RKO (cell line): ENCODE data around the gene AARSD1.
"Not testable (repeated sequence)": the region's sequence is repeated elsewhere in the genome, so short reads cannot be mapped to it uniquely, and the experiment has no call there.

Experiments
- DNase-seq: peaks from one replicate; pipeline ENCODE4 v3.0.0-alpha.2; 2016; ENCODE audit warnings: low spot score

The AARSD1 gene

GRCh38 chr17:42980766-42981397 lies 16.6 kb upstream of the AARSD1 start:
- DNase-seq = peak; percentile 75

- DNase-seq = peak; percentile 87
These were observed 16.1 kb upstream of the AARSD1 start, which contains the start of gene RUNDC1 for GRCh38 chr17:42980274-42980765. Gene RUNDC1 (plus strand): TSS chr17:42980565. CDS start chr17:42980577, 12 bp downstream.

- DNase-seq = peak; percentile 75
These were observed 15.4 kb upstream of the AARSD1 start, which contains the start of gene PTGES3L for GRCh38 chr17:42979511-42980273. Gene PTGES3L (minus strand): TSS chr17:42980080. CDS start chr17:42980053, 27 bp downstream.

- not testable (repeated sequence) for DNase-seq
These were observed 11.4 kb upstream of the AARSD1 start for GRCh38 chr17:42975701-42976100.

GRCh38 chr17:42975265-42975664 lies 11.0 kb upstream of the AARSD1 start:
- DNase-seq = no peak

- DNase-seq = not testable (repeated sequence)
These were observed 9.1 kb upstream of the AARSD1 start for GRCh38 chr17:42973323-42973722.

- no peak for DNase-seq
These were observed 7.3 kb upstream of the AARSD1 start for GRCh38 chr17:42971589-42971988.

GRCh38 chr17:42969001-42969581 lies 4.8 kb upstream of the AARSD1 start:
- no peak for DNase-seq

GRCh38 chr17:42967925-42968324 lies 3.7 kb upstream of the AARSD1 start:
- DNase-seq = no peak

- DNase-seq = no peak
These were observed 10.6 kb downstream of the AARSD1 start for GRCh38 chr17:42953669-42954068.

GRCh38 chr17:42950044-42950783 lies 14.0 kb downstream of the AARSD1 start:
- DNase-seq = no peak

GRCh38 chr17:42946812-42947211 lies 17.4 kb downstream of the AARSD1 start:
- DNase-seq = no peak

GRCh38 chr17:42944211-42944610 lies 20.0 kb downstream of the AARSD1 start:
- DNase-seq = no peak

- peak; percentile 79 for DNase-seq
These were observed 26.3 kb downstream of the AARSD1 start for GRCh38 chr17:42937712-42938596.

- no peak for DNase-seq
These were observed 34.8 kb downstream of the AARSD1 start for GRCh38 chr17:42929497-42929844.

GRCh38 chr17:42928714-42929496 lies 35.3 kb downstream of the AARSD1 start:
- DNase-seq = peak; percentile 64

- DNase-seq = no peak
These were observed 39.4 kb downstream of the AARSD1 start for GRCh38 chr17:42924891-42925290.

GRCh38 chr17:42923472-42923871 lies 40.8 kb downstream of the AARSD1 start:
- DNase-seq = not testable (repeated sequence)

- no peak for DNase-seq
These were observed 42.0 kb downstream of the AARSD1 start for GRCh38 chr17:42922294-42922693.

GRCh38 chr17:42920922-42921321 lies 43.3 kb downstream of the AARSD1 start:
- DNase-seq = no peak
